GM21825 (cell line): ENCODE measurements around the gene TBC1D24.
"Not testable (repeated sequence)": the region's sequence is repeated elsewhere in the genome, so short reads cannot be mapped to it uniquely, and the experiment has no call there.

ENCODE experiments used
- ATAC-seq: cut with Tn5 transposase; IDR thresholded peaks from one replicate; pipeline ENCODE4 v1.9.1; 2021; ENCODE audit warnings: mild to moderate bottlenecking, moderate library complexity; ENCODE audit not compliant: unreplicated experiment

Gene TBC1D24

GRCh38 chr16:2554709-2555425 is 79.9 kb downstream of the TBC1D24 start:
- ATAC-seq, result not testable (repeated sequence)
